GM19239 (cell line): Measurements from ENCODE around the gene C12orf56.
"Not testable (repeated sequence)": the region's sequence is repeated elsewhere in the genome, so short reads cannot be mapped to it uniquely, and the experiment has no call there.

ENCODE experiments used
- DNase-seq: peaks from one replicate; pipeline ENCODE4 v3.0.0; 2011; ENCODE audit warnings: low spot score; ENCODE audit not compliant: insufficient read length
- FAIRE-seq: peaks from 2 replicates; lab custom pipeline; 2011; peaks lifted over from hg19 to GRCh38; lab: Jason Lieb, UNC

C12orf56 gene

GRCh38 chr12:64387197-64387816 is 3.3 kb downstream of the C12orf56 start:
- no peak for FAIRE-seq
- DNase-seq, result no peak

GRCh38 chr12:64385468-64385867 is 5.1 kb downstream of the C12orf56 start:
- FAIRE-seq (no peak), DNase-seq (no peak)

GRCh38 chr12:64385019-64385418 is 5.5 kb downstream of the C12orf56 start:
- FAIRE-seq, result no peak
- no peak for DNase-seq

GRCh38 chr12:64383675-64384074 is 6.9 kb downstream of the C12orf56 start:
- FAIRE-seq, result no peak
- no peak for DNase-seq

GRCh38 chr12:64362721-64363305 is 27.7 kb downstream of the C12orf56 start:
- FAIRE-seq (no peak), DNase-seq (no peak)

- not testable (repeated sequence) for DNase-seq, FAIRE-seq
Observed at GRCh38 chr12:64361173-64361572, 29.4 kb downstream of the C12orf56 start.

GRCh38 chr12:64356209-64356608 is 34.3 kb downstream of the C12orf56 start:
- FAIRE-seq, DNase-seq: not testable (repeated sequence)

GRCh38 chr12:64352181-64352580 is 38.4 kb downstream of the C12orf56 start:
- FAIRE-seq (no peak), DNase-seq (no peak)

- FAIRE-seq, result no peak
- no peak for DNase-seq
Observed at GRCh38 chr12:64351265-64351664, 39.3 kb downstream of the C12orf56 start.

GRCh38 chr12:64347630-64348029 is 42.9 kb downstream of the C12orf56 start:
- FAIRE-seq (no peak), DNase-seq (no peak)

GRCh38 chr12:64344631-64345030 is 45.9 kb downstream of the C12orf56 start:
- FAIRE-seq, DNase-seq: not testable (repeated sequence)

- FAIRE-seq, DNase-seq: not testable (repeated sequence)
Observed at GRCh38 chr12:64340546-64340945, 50.0 kb downstream of the C12orf56 start.

- FAIRE-seq, result no peak
- no peak for DNase-seq
Observed at GRCh38 chr12:64335886-64336466, 54.6 kb downstream of the C12orf56 start.

GRCh38 chr12:64332938-64333337 is 57.6 kb downstream of the C12orf56 start:
- DNase-seq (no peak), FAIRE-seq (no peak)

- no peak for FAIRE-seq
Observed at GRCh38 chr12:64332296-64332695, 58.3 kb downstream of the C12orf56 start.

GRCh38 chr12:64329031-64329710 is 61.4 kb downstream of the C12orf56 start:
- DNase-seq, FAIRE-seq: not testable (repeated sequence)

More at GRCh38 chr12:64332296-64332695, 58.3 kb downstream of the C12orf56 start:
- no peak for DNase-seq

GRCh38 chr12:64325055-64325454 is 65.5 kb downstream of the C12orf56 start:
- FAIRE-seq (no peak), DNase-seq (no peak)

- FAIRE-seq, result no peak
- no peak for DNase-seq
Observed at GRCh38 chr12:64323476-64324225, 66.9 kb downstream of the C12orf56 start.

- no peak for FAIRE-seq
Observed at GRCh38 chr12:64323006-64323405, 67.6 kb downstream of the C12orf56 start.

GRCh38 chr12:64320611-64321010 is 69.9 kb downstream of the C12orf56 start:
- FAIRE-seq (no peak), DNase-seq (no peak)

More at GRCh38 chr12:64323006-64323405, 67.6 kb downstream of the C12orf56 start:
- no peak for DNase-seq
